GM12878 (cell line): Measurements from ENCODE around the gene SLC34A3. TPM values are rescaled to one million over a fixed set of nuclear protein-coding genes. Genes with fewer than 3 reads are reported as not detected.

Source experiments
- ATAC-seq: fragments of 200-7000 bp; cut with Tn5 transposase; 3 replicates; pipeline ENCODE4 v1.9.1; 2020; ENCODE audit warnings: mild to moderate bottlenecking, moderate library complexity
- BruUV-seq: library from RNA; stranded (reverse); fragments of 400-500 nt; replicated peaks from 2 replicates; lab custom pipeline; 2021; lab: Mats Ljungman, UMichigan
- CTCF ChIA-PET: fragments of 300-600 bp; sonication (Branson Sonifier 250); formaldehyde crosslinking; extraction: SDS; loops from one replicate; lab custom pipeline; 2021; ENCODE audit warnings: inconsistent platforms; lab: Yijun Ruan, JAX
- POLR2A ChIA-PET: fragments of 350-600 bp; formaldehyde crosslinking; extraction: SDS; loops from one replicate; lab custom pipeline; 2021; ENCODE audit warnings: inconsistent platforms; lab: Charles Lee
- RAD21 ChIA-PET: fragments of 300-600 bp; sonication (Branson Sonifier 250); formaldehyde crosslinking; loops from one replicate; lab custom pipeline; 2023; ENCODE audit warnings: antibody characterized with exemption; ENCODE audit not compliant: unreplicated experiment; lab: Charles Lee
- SMC1A ChIA-PET: fragments of 300-600 bp; sonication (Branson Sonifier 250); formaldehyde crosslinking; loops from one replicate; lab custom pipeline; 2023; ENCODE audit not compliant: unreplicated experiment, uncharacterized antibody; lab: Charles Lee
- DNase-seq: peaks from one replicate; pipeline ENCODE4 v3.0.0-alpha.2; 2011; ENCODE audit warnings: low read depth, low spot score
- FAIRE-seq: peaks from 3 replicates; lab custom pipeline; 2011; peaks lifted over from hg19 to GRCh38; lab: Jason Lieb, UNC
- H2AFZ ChIP-seq: 2 replicates; pipeline ENCODE4 v1.6.0; 2011; ENCODE audit warnings: low read depth, low read length, control low read depth; ENCODE audit not compliant: control insufficient read depth
- H3K27ac ChIP-seq: 2 replicates; pipeline ENCODE4 v1.5.1; 2011; ENCODE audit warnings: control low read depth; ENCODE audit not compliant: control insufficient read depth, insufficient read depth
- H3K27me3 ChIP-seq, 2 experiments: replicated peaks in 1 of 2; 2 replicates each; pipeline versions ENCODE4 v1.6.0 to v1.6.1; 2011; ENCODE audit warnings: low read length in 1 of 2; ENCODE audit not compliant: control insufficient read depth in 2 of 2, insufficient read depth in 2 of 2
- H3K36me3 ChIP-seq, 2 experiments: 2 replicates each; pipeline ENCODE4 v1.5.1; 2011; ENCODE audit warnings: low read length in 1 of 2; ENCODE audit not compliant: control insufficient read depth in 2 of 2, insufficient read depth in 2 of 2
- H3K4me1 ChIP-seq: 2 replicates; pipeline ENCODE4 v1.6.1; 2011; ENCODE audit warnings: mild to moderate bottlenecking, low read length, moderate library complexity, mixed read lengths; ENCODE audit not compliant: control insufficient read depth, insufficient read depth
- H3K4me2 ChIP-seq: 2 replicates; pipeline ENCODE4 v1.6.0; 2011; ENCODE audit warnings: control low read depth; ENCODE audit not compliant: control insufficient read depth, insufficient read depth
- H3K4me3 ChIP-seq: fragments of 200-600 bp; sonication (generic); 2 replicates; pipeline ENCODE4 v1.5.1; 2016
- H3K79me2 ChIP-seq: 2 replicates; pipeline ENCODE4 v1.6.0; 2011; ENCODE audit warnings: low read length; ENCODE audit not compliant: control insufficient read depth, insufficient read depth
- H3K9ac ChIP-seq: 2 replicates; pipeline ENCODE4 v1.8.0; 2011; ENCODE audit warnings: low read length, control low read depth, mixed read lengths; ENCODE audit not compliant: control insufficient read depth, insufficient read depth
- H3K9me3 ChIP-seq: replicated peaks from 3 replicates; pipeline ENCODE4 v1.5.1; 2011; ENCODE audit warnings: mild to moderate bottlenecking, low read length; ENCODE audit not compliant: control insufficient read depth, insufficient read depth
- H4K20me1 ChIP-seq: 2 replicates; pipeline ENCODE4 v1.6.0; 2011; ENCODE audit not compliant: control insufficient read depth, insufficient read depth
- NR2F1 ChIP-seq: fragments of 450-650 bp; conservative IDR thresholded peaks from 2 replicates; pipeline ENCODE4 v1.6.1; 2017; ENCODE audit warnings: mild to moderate bottlenecking
- POLR2A ChIP-seq: IDR thresholded peaks from 2 replicates; pipeline ENCODE4 v1.6.1; 2011; ENCODE audit warnings: low read depth, mild to moderate bottlenecking, low read length
- WGBS: methylation state at CpG from one replicate; pipeline ENCODE4 v1.1.6; 2016; ENCODE audit warnings: low lambda C conversion rate; ENCODE audit not compliant: insufficient replicate concordance, insufficient coverage; ENCODE audit errors: missing lambda C conversion rate; 5-methylcytosine and 5-hydroxymethylcytosine counted together
- in situ Hi-C: fragments of 300-500 bp; cut with MboI; formaldehyde crosslinking; loops from 9 replicates; pipeline ENCODE4 v1.14.3; 2018; ENCODE audit warnings: mixed read lengths
- intact Hi-C: fragments of 100-400 bp; cut with micrococcal nuclease; formaldehyde crosslinking; loops from one replicate; pipeline ENCODE4 v1.14.2; 2022; ENCODE audit not compliant: unreplicated experiment
- polyA plus RNA-seq, 11 experiments: library from polyadenylated mRNA; depleted of rRNA in 4 of 11; unstranded in 6 of 11; stranded (reverse) in 5 of 11; fragments of >200 nt; fragmentation: Nextera tagmentation in 4 of 11; fragmentation: Illumina TruSeq in 1 of 11; extraction: Ambion mirVana in 4 of 11; extraction: Trizol in 1 of 11; gene quantifications; 1 replicate in 1 of 11; 2 replicates in 10 of 11; pipeline versions ENCODE4 v1.2.1 to v1.2.3, GENCODE V29; 2011 to 2016; ENCODE audit warnings: inconsistent platforms in 2 of 11, missing spikeins in 2 of 11, low read depth in 1 of 11
- total RNA-seq, 4 experiments: library from RNA; depleted of rRNA in 3 of 4; stranded (reverse); fragments of >200 nt in 3 of 4; fragmentation: Illumina TruSeq in 1 of 4; extraction: Trizol in 1 of 4; gene quantifications; 2 replicates each; pipeline versions ENCODE4 v1.2.1 to v1.2.3, GENCODE V29; 2013 to 2021
- TF ChIP-seq, protein P1 (sequence below), 3 experiments: IDR thresholded peaks in 2 of 3; conservative IDR thresholded peaks in 1 of 3; 2 replicates each; pipeline ENCODE4 v1.5.1; 2011; ENCODE audit warnings: low read depth in 3 of 3, low read length in 3 of 3, mild to moderate bottlenecking in 3 of 3, control low read depth in 2 of 3, moderate library complexity in 2 of 3, inconsistent platforms in 1 of 3, mixed read lengths in 1 of 3; ENCODE audit not compliant: control insufficient read depth in 2 of 3, insufficient read depth in 1 of 3; ENCODE audit errors: extremely low read depth in 1 of 3

Gene SLC34A3
- total and polyA plus RNA-seq, 10 of the 15 experiments (the other 5 are each of a cell fraction or from before 2014, with no cell fraction given): not detected

DNA sequence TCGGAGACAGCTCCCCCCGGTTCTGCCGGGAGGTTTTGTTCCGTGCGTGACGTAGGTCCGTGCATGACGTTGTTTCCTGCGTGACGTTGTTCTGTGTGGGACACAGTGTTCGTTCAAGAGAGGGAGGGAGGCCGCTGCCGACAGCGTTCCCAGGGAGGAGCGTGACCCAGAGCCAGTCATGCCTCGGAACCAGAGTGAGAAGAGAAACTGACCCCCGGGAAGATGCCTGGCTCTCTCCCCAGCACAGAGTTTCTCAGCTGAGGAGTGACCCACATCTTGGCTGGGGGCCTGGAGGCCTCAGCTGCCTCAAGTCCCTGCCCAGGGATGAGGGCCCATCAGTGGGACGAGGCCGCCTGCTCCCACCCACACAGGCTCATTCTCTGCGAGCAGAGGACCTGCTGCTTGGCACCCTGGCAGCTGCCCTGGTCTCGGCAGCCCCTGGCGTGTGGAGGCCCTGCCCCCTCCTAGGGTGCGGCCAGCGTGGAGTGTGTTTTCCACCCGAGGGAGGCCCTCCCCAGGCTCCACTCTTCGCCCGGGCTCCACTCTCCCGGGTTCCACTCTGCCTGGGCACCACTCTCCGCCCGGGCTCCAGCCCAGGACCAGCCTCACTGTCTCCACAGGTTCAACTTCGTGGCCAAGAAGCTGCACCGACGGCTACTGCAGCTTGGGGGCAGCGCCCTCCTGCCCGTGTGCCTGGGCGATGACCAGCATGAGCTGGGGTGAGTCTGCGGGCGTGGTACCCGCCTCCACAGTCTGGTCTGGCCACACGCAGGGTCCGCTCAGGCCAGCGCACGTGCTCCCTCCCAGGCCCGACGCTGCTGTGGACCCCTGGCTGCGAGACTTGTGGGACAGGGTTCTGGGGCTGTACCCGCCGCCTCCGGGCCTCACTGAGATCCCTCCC, 17.3 kb upstream of the SLC34A3 start:
- Histone ChIP-seq H3K36me3 (peaks cover 0 to 4% of the 10 kb centered on the region in 2 experiments; a peak in 3 of 4 replicates), H3K4me1 (no peaks in the 10 kb centered on the region), H3K4me2 (no peak overlapping the region), H3K9ac (no peak overlapping the region), H4K20me1 (no peaks in the 10 kb centered on the region), H3K4me3 (no peak overlapping the region), H3K27ac (no peak overlapping the region), H3K27me3 (no peaks in the 10 kb centered on the region), H3K79me2 (no peaks in the 10 kb centered on the region), H3K9me3 (no peaks in the 10 kb centered on the region), H2AFZ (no peak overlapping the region)
- ATAC-seq: no peak
- 94% methylated on average over 46 of the region's 49 CpGs for WGBS
- peak; percentile 28; the same call in 1 of the 2 replicates for TF ChIP-seq POLR2A
- no peak for TF ChIP-seq NR2F1
- TF ChIP-seq, protein P1, sequence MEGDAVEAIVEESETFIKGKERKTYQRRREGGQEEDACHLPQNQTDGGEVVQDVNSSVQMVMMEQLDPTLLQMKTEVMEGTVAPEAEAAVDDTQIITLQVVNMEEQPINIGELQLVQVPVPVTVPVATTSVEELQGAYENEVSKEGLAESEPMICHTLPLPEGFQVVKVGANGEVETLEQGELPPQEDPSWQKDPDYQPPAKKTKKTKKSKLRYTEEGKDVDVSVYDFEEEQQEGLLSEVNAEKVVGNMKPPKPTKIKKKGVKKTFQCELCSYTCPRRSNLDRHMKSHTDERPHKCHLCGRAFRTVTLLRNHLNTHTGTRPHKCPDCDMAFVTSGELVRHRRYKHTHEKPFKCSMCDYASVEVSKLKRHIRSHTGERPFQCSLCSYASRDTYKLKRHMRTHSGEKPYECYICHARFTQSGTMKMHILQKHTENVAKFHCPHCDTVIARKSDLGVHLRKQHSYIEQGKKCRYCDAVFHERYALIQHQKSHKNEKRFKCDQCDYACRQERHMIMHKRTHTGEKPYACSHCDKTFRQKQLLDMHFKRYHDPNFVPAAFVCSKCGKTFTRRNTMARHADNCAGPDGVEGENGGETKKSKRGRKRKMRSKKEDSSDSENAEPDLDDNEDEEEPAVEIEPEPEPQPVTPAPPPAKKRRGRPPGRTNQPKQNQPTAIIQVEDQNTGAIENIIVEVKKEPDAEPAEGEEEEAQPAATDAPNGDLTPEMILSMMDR (IDR thresholded peaks at IDR 0.05 in 2 of 3, conservative IDR thresholded peaks at IDR 0.05 in 1 of 3; ENCODE audit: control insufficient read depth in 2 of 3, extremely low read depth in 1 of 3, insufficient read depth in 1 of 3, low read depth in 3 of 3, low read length in 3 of 3): peak in 1 of 3 experiments; percentile 3; a peak in 1 of 6 replicates
- ChIA-PET RAD21 (interaction anchor here (0.6 kb wide), 1 partner anchor 22 kb away, joined by 3 read pairs; no protein-coding TSS in a partner anchor), POLR2A (interaction anchor here (0.5 kb wide), 1 partner anchor 81 kb away, joined by 3 read pairs; no protein-coding TSS in a partner anchor), SMC1A (no interaction called here), CTCF (interaction anchor here (0.6 to 1.1 kb wide), 2 partner anchors 12 to 13 kb away, joined by 3 read pairs; partner anchors contain the start of gene RNF224)
- DNase-seq: no peak
- in situ Hi-C loops (no loop called here), intact Hi-C loops (no loop called here)
- no TSS peak for BruUV-seq
- FAIRE-seq: no peak
